ENCODE measurements around the gene DGCR2. TPM values are rescaled to one million over a fixed set of nuclear protein-coding genes. Genes with fewer than 3 reads are reported as not detected.

DGCR2 gene
- total and polyA plus RNA-seq, 4 experiments from 2014 or later, result 33.1 to 66.7 (median 56.6) TPM

DNA sequence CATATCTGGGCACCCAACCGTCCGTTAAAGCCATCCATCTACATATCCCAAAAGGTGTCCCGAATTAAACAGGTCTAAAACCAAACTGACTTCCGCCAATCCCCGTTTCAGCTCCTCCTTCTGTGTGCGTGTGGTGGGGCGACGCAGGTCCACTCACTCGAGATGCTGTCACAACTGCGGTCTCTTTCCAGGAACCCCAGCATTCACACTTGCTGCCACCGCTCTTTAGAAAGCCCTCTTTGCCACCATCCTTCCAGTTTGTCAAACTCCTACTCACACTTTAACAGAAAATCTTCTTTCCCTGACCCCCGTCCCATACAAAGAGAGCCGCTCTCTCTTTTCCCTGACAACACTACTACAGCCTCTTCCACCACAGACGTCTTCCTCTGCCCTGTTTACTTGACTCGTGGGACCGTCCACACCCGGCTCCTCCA is 21.8 kb upstream of the DGCR2 start:
- H3K36me3 ChIP-seq (ENCODE audit: insufficient read depth, low read length), result peaks cover 34% of the 10 kb centered on the region
- Mint-ChIP-seq H3K27me3 (peaks cover 2 to 6% of the 10 kb centered on the region in 2 donors), H3K36me3 (peaks cover 20 to 39% of the 10 kb centered on the region in 2 donors), H3K4me1 (peaks cover 11 to 25% (median 18%) of the 10 kb centered on the region in 4 donors), H3K9me3 (no peaks in the 10 kb centered on the region), H3K4me3 (peak overlapping the region; percentile 96 to 100 (median 98)), H3K27ac (peak overlapping the region; percentile 90 to 99 (median 98))
- CTCF ChIA-PET (ENCODE audit: partially characterized antibody), result interaction anchor here (0.8 to 2.6 kb wide), 22 partner anchors 8 to 488 kb away, joined by 3 to 14 read pairs (median 5); partner anchors contain the start of genes CDC45, CLTCL1, DGCR2 and UFD1
- DNase-seq, result peak; percentile 22 to 59 (median 44)
- H3K27me3 ChIP-seq (ENCODE audit: insufficient read depth, low read length), result peaks cover 7% of the 10 kb centered on the region
- intact Hi-C loops (cut with micrococcal nuclease), result loop anchor here (1.0 kb wide), 5 partner anchors 22 to 486 kb away; partner anchors contain the start of genes CDC45, DGCR2 and UFD1
- peak overlapping the region; percentile 86 to 94 for H3K4me3 ChIP-seq (ENCODE audit: low read length in 2 of 2)
- H3K4me1 ChIP-seq (ENCODE audit: insufficient read depth, low read length), result peaks cover 12% of the 10 kb centered on the region
- peak overlapping the region; percentile 81 for H3K27ac ChIP-seq (ENCODE audit: low read depth, low read length)
- POLR2A ChIA-PET (ENCODE audit: partially characterized antibody), result interaction anchor here (0.8 to 2.8 kb wide), 13 partner anchors 22 to 486 kb away, joined by 3 to 29 read pairs (median 6); partner anchors contain the start of genes CDC45, DGCR2, HIRA and MRPL40
- H3K9me3 ChIP-seq (ENCODE audit: control insufficient read depth in 1 of 2, low read length in 2 of 2), result no peaks in the 10 kb centered on the region

DNA sequence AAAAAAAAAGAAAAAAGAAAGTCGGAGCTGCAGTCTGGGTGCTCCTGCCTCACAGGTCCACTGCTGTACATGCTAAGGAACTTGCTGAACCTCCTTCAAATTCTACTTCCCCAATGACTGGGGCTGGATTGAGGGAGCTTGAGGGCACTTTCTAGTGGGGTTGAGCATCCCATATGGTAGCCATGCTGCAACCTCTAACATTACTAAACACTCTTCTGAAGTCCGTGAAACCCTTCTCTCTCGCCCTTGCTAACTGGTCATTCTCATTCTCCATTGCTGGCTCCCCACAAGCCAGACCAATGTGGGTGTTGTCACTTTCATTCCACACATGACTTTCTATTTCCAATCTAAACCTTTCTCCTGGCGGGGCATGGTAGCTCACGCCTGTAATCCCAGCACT is 21.0 kb upstream of the DGCR2 start:
- no peak overlapping the region for H3K27ac ChIP-seq (ENCODE audit: low read depth, low read length)
- H3K36me3 ChIP-seq (ENCODE audit: insufficient read depth, low read length), result peaks cover 41% of the 10 kb centered on the region
- POLR2A ChIA-PET (ENCODE audit: partially characterized antibody), result interaction anchor here (1.1 to 2.8 kb wide), 6 partner anchors 21 to 289 kb away, joined by 3 to 29 read pairs (median 7); partner anchors contain the start of genes DGCR2, HIRA, MRPL40 and SLC25A1

DNA sequence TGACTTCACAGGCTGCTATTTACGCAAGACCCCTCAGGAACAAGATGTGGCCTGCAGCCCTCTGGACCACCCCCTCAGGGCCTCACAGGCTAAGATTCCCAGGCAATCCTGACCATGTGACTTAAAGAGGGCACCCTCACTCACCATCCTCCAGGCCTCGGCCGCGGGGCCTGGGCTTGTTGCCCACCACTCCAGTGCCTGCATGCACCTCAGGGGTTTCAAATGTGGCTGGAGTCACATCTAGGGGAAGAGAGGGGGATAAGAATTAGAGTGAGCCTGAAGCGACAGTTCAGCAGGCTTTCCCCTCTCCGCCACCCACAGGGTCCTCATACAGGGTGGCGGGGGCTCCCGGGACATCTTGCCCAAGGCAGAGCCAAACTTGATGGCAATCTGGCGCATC is 20.2 kb upstream of the DGCR2 start:
- Mint-ChIP-seq H3K27ac (peak overlapping the region in 1 of 7 donors; percentile 29), H3K27me3 (peaks cover 2 to 6% of the 10 kb centered on the region in 2 donors), H3K4me3 (peak overlapping the region in 5 of 8 donors; percentile 15 to 44 (median 41)), H3K9me3 (no peaks in the 10 kb centered on the region), H3K36me3 (peaks cover 23 to 46% of the 10 kb centered on the region in 2 donors), H3K4me1 (peaks cover 11 to 25% (median 18%) of the 10 kb centered on the region in 4 donors)
- Histone ChIP-seq H3K4me3 (ENCODE audit: low read length in 2 of 2) (no peak overlapping the region), H3K4me1 (ENCODE audit: insufficient read depth, low read length) (peaks cover 12% of the 10 kb centered on the region), H3K27me3 (ENCODE audit: insufficient read depth, low read length) (no peaks in the 10 kb centered on the region), H3K27ac (ENCODE audit: low read depth, low read length) (no peak overlapping the region), H3K9me3 (ENCODE audit: control insufficient read depth in 1 of 2, low read length in 2 of 2) (no peaks in the 10 kb centered on the region), H3K36me3 (ENCODE audit: insufficient read depth, low read length) (peaks cover 49% of the 10 kb centered on the region)
- CTCF ChIA-PET (ENCODE audit: partially characterized antibody), result interaction anchor here (0.7 kb wide), 1 partner anchor 31 kb away, joined by 3 read pairs; no protein-coding TSS in a partner anchor
- POLR2A ChIA-PET (ENCODE audit: partially characterized antibody), result interaction anchor here (2.8 kb wide), 1 partner anchor 35 kb away, joined by 12 read pairs; the partner anchor contains the start of gene SLC25A1
- DNase-seq, result no peak
- intact Hi-C loops (cut with micrococcal nuclease), result no loop called here

More for the DNA sequence above, 21.0 kb upstream of the DGCR2 start:
- peaks cover 11 to 25% (median 18%) of the 10 kb centered on the region in 4 donors for H3K4me1 Mint-ChIP-seq
- Histone ChIP-seq H3K4me3 (ENCODE audit: low read length in 2 of 2) (no peak overlapping the region), H3K4me1 (ENCODE audit: insufficient read depth, low read length) (peaks cover 12% of the 10 kb centered on the region), H3K9me3 (ENCODE audit: control insufficient read depth in 1 of 2, low read length in 2 of 2) (no peaks in the 10 kb centered on the region), H3K27me3 (ENCODE audit: insufficient read depth, low read length) (no peaks in the 10 kb centered on the region)
- peaks cover 23 to 43% of the 10 kb centered on the region in 2 donors for H3K36me3 Mint-ChIP-seq
- DNase-seq, result no peak
- no peaks in the 10 kb centered on the region for H3K9me3 Mint-ChIP-seq
- H3K27ac Mint-ChIP-seq, result peak overlapping the region in 2 of 7 donors; percentile 48 to 99
- CTCF ChIA-PET (ENCODE audit: partially characterized antibody), result interaction anchor here (1.2 to 2.3 kb wide), 4 partner anchors 13 to 487 kb away, joined by 3 to 14 read pairs (median 7); partner anchors contain the start of gene CLTCL1
- H3K4me3 Mint-ChIP-seq, result peak overlapping the region; percentile 35 to 100 (median 98)
- H3K27me3 Mint-ChIP-seq, result peaks cover 2 to 6% of the 10 kb centered on the region in 2 donors
- intact Hi-C loops (cut with micrococcal nuclease), result no loop called here

DNA sequence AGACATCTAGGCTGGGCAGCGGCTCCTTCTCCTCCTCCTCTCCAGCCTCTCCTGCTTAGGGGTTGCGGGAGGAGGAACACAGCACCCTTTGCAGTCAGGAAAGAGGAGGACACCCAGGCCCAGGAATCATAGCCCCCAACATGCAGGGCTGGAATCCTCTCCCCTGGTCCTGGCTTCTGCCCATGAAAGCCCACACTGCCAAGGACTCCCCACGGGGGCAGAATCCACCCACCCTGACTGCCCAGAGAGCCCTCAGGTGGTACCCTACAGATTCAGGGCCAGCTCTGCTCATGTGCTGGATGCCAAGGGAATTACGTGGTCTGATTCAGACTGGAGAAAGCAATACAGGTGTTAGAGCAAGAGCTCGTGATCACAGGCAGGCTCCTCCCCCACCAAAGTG is 17.8 kb upstream of the DGCR2 start:
- no peaks in the 10 kb centered on the region for H3K27me3 ChIP-seq (ENCODE audit: insufficient read depth, low read length)
- ChIA-PET POLR2A (ENCODE audit: partially characterized antibody) (no interaction called here), CTCF (ENCODE audit: partially characterized antibody) (interaction anchor here (0.6 to 1.0 kb wide), 2 partner anchors 239 to 490 kb away, joined by 3 read pairs; no protein-coding TSS in a partner anchor)
- intact Hi-C loops (cut with micrococcal nuclease), result no loop called here
- H3K4me1 ChIP-seq (ENCODE audit: insufficient read depth, low read length), result peaks cover 12% of the 10 kb centered on the region
- H3K27ac Mint-ChIP-seq, result no peak overlapping the region
- no peak overlapping the region for H3K4me3 ChIP-seq (ENCODE audit: low read length in 2 of 2)
- no peak for DNase-seq
- H3K4me3 Mint-ChIP-seq, result no peak overlapping the region
- no peaks in the 10 kb centered on the region for H3K27me3 Mint-ChIP-seq
- H3K36me3 ChIP-seq (ENCODE audit: insufficient read depth, low read length), result peaks cover 65% of the 10 kb centered on the region
- peaks cover 13 to 25% (median 19%) of the 10 kb centered on the region in 4 donors for H3K4me1 Mint-ChIP-seq
- H3K36me3 Mint-ChIP-seq, result peaks cover 41 to 67% of the 10 kb centered on the region in 2 donors
- H3K27ac ChIP-seq (ENCODE audit: low read depth, low read length), result no peak overlapping the region
- H3K9me3 Mint-ChIP-seq, result no peaks in the 10 kb centered on the region
- no peaks in the 10 kb centered on the region for H3K9me3 ChIP-seq (ENCODE audit: control insufficient read depth in 1 of 2, low read length in 2 of 2)

DNA sequence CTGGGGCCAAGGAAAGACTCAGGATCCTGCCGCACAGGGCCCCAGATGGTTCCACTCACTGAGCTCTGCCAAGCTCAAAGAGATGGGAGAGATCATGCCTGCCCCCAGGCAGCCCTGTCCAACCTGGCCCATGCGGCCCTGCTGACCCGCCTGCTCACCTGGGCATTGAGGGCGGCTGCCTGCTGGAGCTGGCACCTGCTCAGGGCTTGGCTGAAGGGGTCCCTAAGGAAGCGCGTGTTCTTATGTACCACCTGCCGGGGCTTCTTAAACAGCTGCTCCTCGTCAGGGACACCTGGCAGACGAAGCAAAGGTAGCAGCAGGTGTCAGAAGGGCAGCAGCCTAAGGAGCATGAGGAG is 16.8 kb upstream of the DGCR2 start:
- DNase-seq, result no peak
- Mint-ChIP-seq H3K4me1 (peaks cover 6 to 15% (median 11%) of the 10 kb centered on the region in 4 donors), H3K27ac (no peak overlapping the region), H3K9me3 (no peaks in the 10 kb centered on the region), H3K36me3 (peaks cover 42 to 68% of the 10 kb centered on the region in 2 donors), H3K4me3 (no peak overlapping the region), H3K27me3 (no peaks in the 10 kb centered on the region)
- POLR2A ChIA-PET (ENCODE audit: partially characterized antibody), result no interaction called here
- no peak overlapping the region for H3K27ac ChIP-seq (ENCODE audit: low read depth, low read length)
- H3K9me3 ChIP-seq (ENCODE audit: control insufficient read depth in 1 of 2, low read length in 2 of 2), result no peaks in the 10 kb centered on the region
- CTCF ChIA-PET (ENCODE audit: partially characterized antibody), result no interaction called here
- H3K4me3 ChIP-seq (ENCODE audit: low read length in 2 of 2), result no peak overlapping the region
- peaks cover 10% of the 10 kb centered on the region for H3K4me1 ChIP-seq (ENCODE audit: insufficient read depth, low read length)
- intact Hi-C loops (cut with micrococcal nuclease), result no loop called here
- H3K36me3 ChIP-seq (ENCODE audit: insufficient read depth, low read length), result peaks cover 71% of the 10 kb centered on the region
- H3K27me3 ChIP-seq (ENCODE audit: insufficient read depth, low read length), result no peaks in the 10 kb centered on the region

DNA sequence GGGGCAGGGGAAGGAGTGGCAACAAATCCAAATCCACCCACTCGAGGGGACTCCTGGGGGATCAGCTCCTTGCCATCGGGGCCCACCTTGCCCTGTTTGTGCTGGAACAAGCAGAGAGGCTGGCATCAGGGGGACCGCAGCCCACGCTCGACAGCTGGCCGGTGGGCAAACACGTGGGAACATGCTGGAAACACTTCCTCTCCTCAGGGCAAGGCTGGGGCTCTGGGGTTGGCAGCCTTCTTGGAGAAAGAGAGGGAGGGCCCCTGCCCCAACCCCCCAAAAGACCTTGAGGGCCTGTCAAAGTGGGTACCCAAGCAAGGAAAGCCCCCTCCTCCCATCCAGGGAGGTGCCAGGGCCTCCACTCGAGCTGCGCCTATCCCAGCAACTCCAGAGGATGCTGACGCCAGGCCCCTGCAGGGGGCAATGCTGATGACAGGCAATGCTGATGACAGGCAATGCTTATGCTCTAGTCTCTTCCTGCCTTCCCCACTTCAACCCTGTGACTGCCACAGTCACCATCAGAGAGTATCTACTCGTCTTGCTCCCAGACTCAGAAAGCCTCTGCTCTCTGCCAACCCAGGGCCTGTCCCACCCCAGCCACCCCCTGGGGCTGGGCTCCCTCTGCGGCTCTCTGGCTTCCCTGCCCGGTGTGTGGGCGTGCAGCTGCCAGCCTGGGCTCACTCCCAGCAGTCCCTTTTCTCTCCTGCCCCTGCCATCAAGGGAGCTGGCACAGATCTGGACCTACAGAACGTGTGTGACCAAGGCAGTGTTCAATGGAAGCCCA is 16.2 kb upstream of the DGCR2 start:
- no peaks in the 10 kb centered on the region for H3K9me3 Mint-ChIP-seq
- no peaks in the 10 kb centered on the region for H3K27me3 Mint-ChIP-seq
- H3K36me3 ChIP-seq (ENCODE audit: insufficient read depth, low read length), result peaks cover 77% of the 10 kb centered on the region
- CTCF ChIA-PET (ENCODE audit: partially characterized antibody), result no interaction called here
- no peak overlapping the region for H3K27ac ChIP-seq (ENCODE audit: low read depth, low read length)
- H3K9me3 ChIP-seq (ENCODE audit: control insufficient read depth in 1 of 2, low read length in 2 of 2), result no peaks in the 10 kb centered on the region
- no peak overlapping the region for H3K4me3 Mint-ChIP-seq
- POLR2A ChIA-PET (ENCODE audit: partially characterized antibody), result no interaction called here
- peaks cover 4% of the 10 kb centered on the region for H3K4me1 ChIP-seq (ENCODE audit: insufficient read depth, low read length)
- H3K4me3 ChIP-seq (ENCODE audit: low read length in 2 of 2), result no peak overlapping the region
- peaks cover 42 to 71% of the 10 kb centered on the region in 2 donors for H3K36me3 Mint-ChIP-seq
- no peak overlapping the region for H3K27ac Mint-ChIP-seq
- no peak for DNase-seq
- intact Hi-C loops (cut with micrococcal nuclease), result no loop called here
- peaks cover 3 to 9% (median 6%) of the 10 kb centered on the region in 4 donors for H3K4me1 Mint-ChIP-seq
- no peaks in the 10 kb centered on the region for H3K27me3 ChIP-seq (ENCODE audit: insufficient read depth, low read length)
